ENCODE results near the gene NSD2.

NSD2 gene

GRCh38 chr4:1948892-1949436, 77.8 kb downstream of the NSD2 start:
- DNase-seq: no peak

- no peak for DNase-seq
These were observed 79.2 kb downstream of the NSD2 start for GRCh38 chr4:1950369-1950768.

- no peak for DNase-seq
These were observed 81.0 kb downstream of the NSD2 start for GRCh38 chr4:1952058-1952700.

- DNase-seq: no peak
These were observed 81.5 kb downstream of the NSD2 start for GRCh38 chr4:1952719-1953118.

- DNase-seq: no peak
These were observed 82.1 kb downstream of the NSD2 start for GRCh38 chr4:1953335-1953734.

GRCh38 chr4:1956631-1957030, 85.4 kb downstream of the NSD2 start:
- DNase-seq: no peak

GRCh38 chr4:1958276-1959103, 87.3 kb downstream of the NSD2 start:
- DNase-seq: no peak

- no peak for DNase-seq
These were observed 87.9 kb downstream of the NSD2 start for GRCh38 chr4:1959104-1959384.

GRCh38 chr4:1960170-1960825, 89.1 kb downstream of the NSD2 start:
- DNase-seq: no peak

GRCh38 chr4:1961038-1961437, 89.8 kb downstream of the NSD2 start:
- DNase-seq: no peak

GRCh38 chr4:1961563-1961962, 90.4 kb downstream of the NSD2 start:
- no peak for DNase-seq

- DNase-seq: no peak
These were observed 91.8 kb downstream of the NSD2 start for GRCh38 chr4:1962980-1963379.

- no peak for DNase-seq
These were observed 93.2 kb downstream of the NSD2 start for GRCh38 chr4:1964443-1964842.

- DNase-seq: no peak
These were observed 93.8 kb downstream of the NSD2 start for GRCh38 chr4:1964971-1965370.

- DNase-seq: no peak
These were observed 96.4 kb downstream of the NSD2 start for GRCh38 chr4:1967512-1968149.

GRCh38 chr4:1968686-1969295, 97.6 kb downstream of the NSD2 start:
- no peak for DNase-seq

- DNase-seq: no peak
These were observed 98.9 kb downstream of the NSD2 start for GRCh38 chr4:1969928-1970723.

- DNase-seq: no peak
These were observed 99.7 kb downstream of the NSD2 start for GRCh38 chr4:1970926-1971325.

- DNase-seq: no peak
These were observed 100.4 kb downstream of the NSD2 start for GRCh38 chr4:1971456-1972200.

GRCh38 chr4:1972414-1972813, 101.2 kb downstream of the NSD2 start:
- DNase-seq: no peak

GRCh38 chr4:1973218-1973617, 102.0 kb downstream of the NSD2 start:
- DNase-seq: no peak

Measured in NCI-H446 (cell line).